Stimulated activated CD8-positive, alpha-beta memory T cell treated with anti-CD3 and anti-CD28 coated beads, Interleukin-7, amount 100 ng/mL, for 48 hours (primary cell): ENCODE results near the gene CHGA.

Source experiments
- DNase-seq, 2 donors: peaks; one replicate each; pipeline ENCODE4 v3.0.0-alpha.2; 2020; ENCODE audit warnings: low read depth in 1 of 2; ENCODE audit errors: extremely low read depth in 1 of 2

Gene CHGA

GRCh38 chr14:92922883-92923743, at the start of gene CHGA:
Gene CHGA (plus strand): TSS chr14:92923150. CDS start chr14:92923360, 210 bp downstream.
- no peak for DNase-seq

GRCh38 chr14:92874962-92875661, 47.8 kb upstream of the CHGA start:
- DNase-seq: no peak

GRCh38 chr14:92877757-92878431, 45.1 kb upstream of the CHGA start:
- DNase-seq: no peak

- DNase-seq: no peak
Measured at GRCh38 chr14:92880351-92880750, 42.6 kb upstream of the CHGA start.

GRCh38 chr14:92880851-92881250, 42.1 kb upstream of the CHGA start:
- no peak for DNase-seq

- DNase-seq: no peak
Measured at GRCh38 chr14:92883066-92883465, 39.9 kb upstream of the CHGA start.

GRCh38 chr14:92884410-92884809, 38.5 kb upstream of the CHGA start:
- no peak for DNase-seq

- no peak for DNase-seq
Measured at GRCh38 chr14:92885279-92886061, 37.5 kb upstream of the CHGA start.

- DNase-seq: no peak
Measured at GRCh38 chr14:92886337-92886736, 36.6 kb upstream of the CHGA start.

GRCh38 chr14:92887157-92887556, 35.8 kb upstream of the CHGA start:
- no peak for DNase-seq

GRCh38 chr14:92888896-92889295, 34.1 kb upstream of the CHGA start:
- no peak for DNase-seq

- DNase-seq: no peak
Measured at GRCh38 chr14:92890830-92891588, 31.9 kb upstream of the CHGA start.

- DNase-seq: no peak
Measured at GRCh38 chr14:92892589-92892988, 30.4 kb upstream of the CHGA start.

GRCh38 chr14:92895352-92895878, 27.5 kb upstream of the CHGA start:
- no peak for DNase-seq

GRCh38 chr14:92897922-92898565, 24.9 kb upstream of the CHGA start:
- peak in 1 of 2 donors; percentile 42 for DNase-seq

- no peak for DNase-seq
Measured at GRCh38 chr14:92898566-92899131, 24.3 kb upstream of the CHGA start.

GRCh38 chr14:92900660-92901059, 22.3 kb upstream of the CHGA start:
- no peak for DNase-seq

GRCh38 chr14:92902191-92902590, 20.8 kb upstream of the CHGA start:
- DNase-seq: no peak

- no peak for DNase-seq
Measured at GRCh38 chr14:92902726-92903125, 20.2 kb upstream of the CHGA start.
